ENCODE results near the gene CLCN5. TPM values are rescaled to one million over a fixed set of nuclear protein-coding genes. Genes with fewer than 3 reads are reported as not detected.

CLCN5 gene
- total and polyA plus RNA-seq, 2 of the 13 experiments (the other 11 are each of a cell fraction or from before 2014, with no cell fraction given), result 7.8 to 27.3 TPM

GRCh38 chrX:49878834-49879655 lies 43.4 kb upstream of the CLCN5 start, which contains the start of gene USP27X (continued):
- TF ChIP-seq ZNF318 (CRISPR knock-in tag; IDR thresholded peaks at IDR 0.05), result no peak
- TF ChIP-seq NONO (IDR thresholded peaks at IDR 0.05), result no peak
- TF ChIP-seq NONO (CRISPR knock-in tag; conservative IDR thresholded peaks at IDR 0.05), result 0 out of 2 replicates have a peak, but pooled peaks have one; percentile 35
- peak; percentile 48 for TF ChIP-seq HOXA5 (CRISPR knock-in tag; IDR thresholded peaks at IDR 0.05)
- peak; percentile 39; the same call in 1 of the 2 replicates for TF ChIP-seq DR1 (CRISPR knock-in tag; IDR thresholded peaks at IDR 0.05)
- no peak for TF ChIP-seq SATB2 (CRISPR knock-in tag; IDR thresholded peaks at IDR 0.05)
- no peak for TF ChIP-seq IRX3 (CRISPR knock-in tag; IDR thresholded peaks at IDR 0.05; ENCODE audit: borderline replicate concordance, low read depth)
- TF ChIP-seq KDM6A (CRISPR knock-in tag; IDR thresholded peaks at IDR 0.05; ENCODE audit: low read depth), result no peak
- TF ChIP-seq NCOA2 (CRISPR knock-in tag; IDR thresholded peaks at IDR 0.05), result no peak
- TF ChIP-seq FOXC1 (CRISPR knock-in tag; IDR thresholded peaks at IDR 0.05; ENCODE audit: borderline replicate concordance), result no peak
- no peak for TF ChIP-seq ZNF331 (CRISPR knock-in tag; IDR thresholded peaks at IDR 0.05)
- TF ChIP-seq KDM4B (CRISPR knock-in tag; IDR thresholded peaks at IDR 0.05), result no peak
- TF ChIP-seq TCF7L2 (IDR thresholded peaks at IDR 0.05; ENCODE audit: low read depth, low read length), result no peak
- TF ChIP-seq MED1 (CRISPR knock-in tag; IDR thresholded peaks at IDR 0.05), result peak; percentile 7; the same call in 1 of the 2 replicates
- TF ChIP-seq SALL2 (CRISPR knock-in tag; IDR thresholded peaks at IDR 0.05), result no peak
- no peak for TF ChIP-seq WIZ (CRISPR knock-in tag; IDR thresholded peaks at IDR 0.05)
- no peak for TF ChIP-seq NCOA1 (CRISPR knock-in tag; IDR thresholded peaks at IDR 0.05)
- TF ChIP-seq ARNT2 (CRISPR knock-in tag; IDR thresholded peaks at IDR 0.05; ENCODE audit: low read depth), result no peak
- no peak for TF ChIP-seq ZNF512B (CRISPR knock-in tag; IDR thresholded peaks at IDR 0.05; ENCODE audit: borderline replicate concordance)
- TF ChIP-seq MXD3 (CRISPR knock-in tag; IDR thresholded peaks at IDR 0.05), result no peak
